A549 (cell line): Measurements from ENCODE around the gene PRR9. TPM values are rescaled to one million over a fixed set of nuclear protein-coding genes. Genes with fewer than 3 reads are reported as not detected.
"Not testable (repeated sequence)": the region's sequence is repeated elsewhere in the genome, so short reads cannot be mapped to it uniquely, and the experiment has no call there.

Experiments used
- ATAC-seq, 2 experiments: fragments of 200-7000 bp in 1 of 2; fragments of >200 bp in 1 of 2; cut with Nextera tagmentation in 1 of 2; cut with Tn5 transposase in 1 of 2; 3 replicates each; pipeline versions ENCODE4 v1.8.0 to v1.9.1; 2018 to 2020; ENCODE audit warnings: mild to moderate bottlenecking in 1 of 2, moderate library complexity in 1 of 2
- CTCF ChIA-PET: fragments of 300-600 bp; sonication (Branson Sonifier 250); formaldehyde crosslinking; extraction: SDS; loops from one replicate; lab custom pipeline; 2021; ENCODE audit warnings: antibody characterized with exemption, inconsistent platforms; lab: Yijun Ruan, JAX
- POLR2A ChIA-PET: fragments of 350-600 bp; formaldehyde crosslinking; extraction: SDS; loops from one replicate; lab custom pipeline; 2021; ENCODE audit warnings: antibody characterized with exemption, inconsistent platforms; lab: Yijun Ruan, JAX
- DNase-seq, 2 experiments: peaks; one replicate each; pipeline versions ENCODE4 v3.0.0 to v3.0.0-alpha.2; 2011 to 2016; ENCODE audit warnings: low read depth in 1 of 2, low spot score in 1 of 2
- FAIRE-seq: peaks from 2 replicates; lab custom pipeline; 2011; peaks lifted over from hg19 to GRCh38; lab: Jason Lieb, UNC
- H3K27ac ChIP-seq, 2 experiments: fragments of >200 bp; sonication (Bioruptor Twin); formaldehyde crosslinking; 3 replicates each; pipeline ENCODE4 v1.5.1; 2016 to 2017
- H3K4me1 ChIP-seq: fragments of >200 bp; sonication (Bioruptor Twin); formaldehyde crosslinking; 3 replicates; pipeline ENCODE4 v1.6.1; 2016
- H3K4me2 ChIP-seq: fragments of >200 bp; sonication (Bioruptor Twin); formaldehyde crosslinking; 3 replicates; pipeline ENCODE4 v1.6.1; 2016
- H3K4me3 ChIP-seq: fragments of >200 bp; sonication (Bioruptor Twin); formaldehyde crosslinking; 3 replicates; pipeline ENCODE4 v1.5.1; 2016
- H3K9me3 ChIP-seq: fragments of >200 bp; sonication (Bioruptor Twin); formaldehyde crosslinking; 3 replicates; pipeline ENCODE4 v1.6.1; 2016
- BHLHE40 ChIP-seq: IDR thresholded peaks from 2 replicates; pipeline ENCODE4 v1.6.1; 2012; ENCODE audit warnings: low read depth, low read length, inconsistent platforms
- CEBPB ChIP-seq, 2 experiments: fragments of >200 bp in 1 of 2; sonication (Bioruptor Twin) in 1 of 2; formaldehyde crosslinking in 1 of 2; IDR thresholded peaks; 2 replicates each; pipeline ENCODE4 v1.6.1; 2012 to 2016
- EHF ChIP-seq: fragments of 250-450 bp; sonication (Bioruptor Pico); IDR thresholded peaks from 2 replicates; pipeline ENCODE4 v1.5.0; 2020; ENCODE audit warnings: mild to moderate bottlenecking
- FOSL2 ChIP-seq, 2 experiments: fragments of 450-650 bp in 1 of 2; fragments of >200 bp in 1 of 2; sonication (Bioruptor Twin) in 1 of 2; formaldehyde crosslinking; IDR thresholded peaks; 2 replicates each; pipeline versions ENCODE4 v1.5.0 to v1.6.1; 2016 to 2020; ENCODE audit warnings: mild to moderate bottlenecking in 1 of 2, moderate library complexity in 1 of 2
- FOXS1 ChIP-seq: fragments of 250-450 bp; sonication (Bioruptor Pico); IDR thresholded peaks from 2 replicates; pipeline ENCODE4 v1.5.0; 2020; ENCODE audit warnings: mild to moderate bottlenecking, moderate library complexity
- GATA3 ChIP-seq: IDR thresholded peaks from 2 replicates; pipeline ENCODE4 v1.6.1; 2012; ENCODE audit warnings: borderline replicate concordance
- HEYL ChIP-seq: fragments of 250-450 bp; sonication (Bioruptor Pico); IDR thresholded peaks from 2 replicates; pipeline ENCODE4 v1.8.0; 2021; ENCODE audit warnings: mild to moderate bottlenecking, moderate library complexity
- HMGXB4 ChIP-seq: fragments of 250-450 bp; sonication (Bioruptor Pico); IDR thresholded peaks from 2 replicates; pipeline ENCODE4 v1.5.0; 2021; ENCODE audit warnings: mild to moderate bottlenecking, moderate library complexity, borderline replicate concordance
- HOXA7 ChIP-seq: fragments of 250-450 bp; sonication (Bioruptor Pico); IDR thresholded peaks from 2 replicates; pipeline ENCODE4 v1.5.0; 2020; ENCODE audit warnings: mild to moderate bottlenecking, moderate library complexity
- HOXB5 ChIP-seq: fragments of 250-450 bp; sonication (Bioruptor Pico); IDR thresholded peaks from 2 replicates; pipeline ENCODE4 v1.5.0; 2020; ENCODE audit warnings: mild to moderate bottlenecking, moderate library complexity
- JUN ChIP-seq, 2 experiments: fragments of >200 bp; sonication (Bioruptor Twin); formaldehyde crosslinking; IDR thresholded peaks; 2 replicates in 1 of 2; 3 replicates in 1 of 2; pipeline ENCODE4 v1.6.1; 2016 to 2017
- JUNB ChIP-seq: fragments of >200 bp; sonication (Bioruptor Twin); formaldehyde crosslinking; IDR thresholded peaks from 2 replicates; pipeline ENCODE4 v1.6.1; 2016
- KDM1A ChIP-seq: fragments of 200-600 bp; sonication (generic); IDR thresholded peaks from 2 replicates; pipeline ENCODE4 v1.6.1; 2016; ENCODE audit warnings: low read depth, mild to moderate bottlenecking
- MAFK ChIP-seq: fragments of 450-650 bp; IDR thresholded peaks from 2 replicates; pipeline ENCODE4 v1.6.1; 2014; ENCODE audit not compliant: partially characterized antibody
- MYC ChIP-seq: IDR thresholded peaks from 2 replicates; pipeline ENCODE4 v1.6.1; 2012; ENCODE audit warnings: mild to moderate bottlenecking, inconsistent platforms, low read length, improper control_type of control experiment, borderline replicate concordance
- NR3C1 ChIP-seq: fragments of >200 bp; sonication (Bioruptor Twin); formaldehyde crosslinking; IDR thresholded peaks from 3 replicates; pipeline ENCODE4 v1.6.1; 2017
- PBX3 ChIP-seq: IDR thresholded peaks from 2 replicates; pipeline ENCODE4 v1.6.1; 2012
- POLR2AphosphoS2 ChIP-seq: conservative IDR thresholded peaks from 2 replicates; pipeline ENCODE4 v1.6.1; 2012; ENCODE audit warnings: low read length, improper control_type of control experiment, inconsistent platforms
- RAD21 ChIP-seq, 2 experiments: fragments of >200 bp in 1 of 2; sonication (Bioruptor Twin) in 1 of 2; formaldehyde crosslinking in 1 of 2; IDR thresholded peaks in 1 of 2; conservative IDR thresholded peaks in 1 of 2; 2 replicates in 1 of 2; 3 replicates in 1 of 2; pipeline ENCODE4 v1.6.1; 2012 to 2018; ENCODE audit warnings: inconsistent platforms in 1 of 2
- RFX5 ChIP-seq: fragments of 450-650 bp; IDR thresholded peaks from 2 replicates; pipeline ENCODE4 v1.7.1; 2014; ENCODE audit warnings: antibody characterized with exemption, mild to moderate bottlenecking, moderate library complexity
- SMC3 ChIP-seq: fragments of >200 bp; sonication (Bioruptor Twin); formaldehyde crosslinking; IDR thresholded peaks from 3 replicates; pipeline ENCODE4 v1.6.1; 2018; ENCODE audit warnings: inconsistent platforms
- SREBF2 ChIP-seq: fragments of 450-650 bp; IDR thresholded peaks from 2 replicates; pipeline ENCODE4 v1.6.1; 2014; ENCODE audit warnings: mild to moderate bottlenecking, moderate library complexity
- ZFP36 ChIP-seq: fragments of 450-650 bp; IDR thresholded peaks from 2 replicates; pipeline ENCODE4 v1.6.1; 2014; ENCODE audit warnings: borderline replicate concordance; ENCODE audit not compliant: partially characterized antibody
- ZNF302 ChIP-seq: fragments of 250-450 bp; sonication (Bioruptor Pico); IDR thresholded peaks from 2 replicates; pipeline ENCODE4 v1.9.0; 2021; ENCODE audit warnings: inconsistent platforms, mild to moderate bottlenecking, moderate library complexity
- WGBS: methylation state at CpG from one replicate; pipeline ENCODE4 v1.1.6; 2017; ENCODE audit errors: missing lambda C conversion rate; 5-methylcytosine and 5-hydroxymethylcytosine counted together
- polyA plus RNA-seq, 4 experiments: library from polyadenylated mRNA; depleted of rRNA in 3 of 4; stranded (reverse); fragments of >200 nt; fragmentation: RNase III in 1 of 4; extraction: RNeasy Plus Mini Kit Qiagen cat#74134 plus additional on column Dnase treatment in 1 of 4; gene quantifications; 2 replicates in 3 of 4; 3 replicates in 1 of 4; pipeline ENCODE4 v1.2.3, GENCODE V29; 2011 to 2017
- TF ChIP-seq, protein P1 (sequence below): IDR thresholded peaks from 2 replicates; pipeline ENCODE4 v1.6.1; 2012; ENCODE audit warnings: low read depth, borderline replicate concordance

Gene PRR9
- polyA plus RNA-seq, 2 of the 4 experiments (the other 2 are of a cell fraction), result not detected

GRCh38 chr1:153227810-153228209, 10.4 kb downstream of the PRR9 start (continued):
- TF ChIP-seq PBX3, result no peak
- TF ChIP-seq HEYL, result no peak
- TF ChIP-seq RAD21 (conservative IDR thresholded peaks at IDR 0.05 in 1 of 2, IDR thresholded peaks at IDR 0.05 in 1 of 2), result no peak
- no peak for TF ChIP-seq NR3C1
- no peak for TF ChIP-seq SMC3
- TF ChIP-seq MAFK, result no peak
- TF ChIP-seq FOSL2 (IDR thresholded peaks at IDR 0.05), result no peak
- TF ChIP-seq FOSL2 (CRISPR knock-in tag; IDR thresholded peaks at IDR 0.05), result no peak
- TF ChIP-seq KDM1A, result no peak

DNA sequence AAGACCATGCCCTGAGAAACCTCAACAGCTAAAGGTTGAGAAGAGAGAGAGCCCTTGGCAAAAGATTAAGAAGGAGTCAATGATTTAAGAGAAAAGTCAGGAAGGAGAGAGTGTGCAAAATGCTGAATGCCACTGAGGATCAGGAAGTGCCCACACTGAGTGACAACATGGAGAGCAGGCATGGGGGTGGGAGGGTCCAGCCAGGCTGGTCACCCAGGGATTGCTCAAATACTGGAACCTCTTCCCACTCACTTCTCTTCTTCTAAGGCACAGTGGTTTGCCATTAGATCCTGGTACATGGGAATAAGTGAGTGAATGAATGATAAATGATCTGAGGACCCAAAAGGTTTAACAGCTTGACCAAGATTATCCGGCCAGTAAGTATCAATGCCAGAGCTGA, 11.1 kb downstream of the PRR9 start:
- H3K27ac ChIP-seq, result no peak overlapping the region
- FAIRE-seq (no peak), DNase-seq (no peak), ATAC-seq (no peak)
- H3K4me2 ChIP-seq, result no peak overlapping the region
- POLR2A ChIA-PET, result no interaction called here
- H3K4me1 ChIP-seq, result no peaks in the 10 kb centered on the region
- CTCF ChIA-PET, result interaction anchor here (0.8 to 3.1 kb wide), 6 partner anchors 10 to 575 kb away, joined by 3 to 15 read pairs (median 3); no protein-coding TSS in a partner anchor
- WGBS, result 23% methylated on average over 1 of the region's 1 CpG
- no peaks in the 10 kb centered on the region for H3K9me3 ChIP-seq
- H3K4me3 ChIP-seq, result no peak overlapping the region
- no peak for TF ChIP-seq HEYL
- TF ChIP-seq FOXS1, result no peak
- TF ChIP-seq, protein P1, sequence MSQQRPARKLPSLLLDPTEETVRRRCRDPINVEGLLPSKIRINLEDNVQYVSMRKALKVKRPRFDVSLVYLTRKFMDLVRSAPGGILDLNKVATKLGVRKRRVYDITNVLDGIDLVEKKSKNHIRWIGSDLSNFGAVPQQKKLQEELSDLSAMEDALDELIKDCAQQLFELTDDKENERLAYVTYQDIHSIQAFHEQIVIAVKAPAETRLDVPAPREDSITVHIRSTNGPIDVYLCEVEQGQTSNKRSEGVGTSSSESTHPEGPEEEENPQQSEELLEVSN, result no peak
- TF ChIP-seq HMGXB4 (CRISPR knock-in tag), result no peak
- no peak for TF ChIP-seq BHLHE40
- TF ChIP-seq SREBF2, result no peak
- TF ChIP-seq ZNF302, result no peak
- no peak for TF ChIP-seq JUN (IDR thresholded peaks at IDR 0.05)

DNA sequence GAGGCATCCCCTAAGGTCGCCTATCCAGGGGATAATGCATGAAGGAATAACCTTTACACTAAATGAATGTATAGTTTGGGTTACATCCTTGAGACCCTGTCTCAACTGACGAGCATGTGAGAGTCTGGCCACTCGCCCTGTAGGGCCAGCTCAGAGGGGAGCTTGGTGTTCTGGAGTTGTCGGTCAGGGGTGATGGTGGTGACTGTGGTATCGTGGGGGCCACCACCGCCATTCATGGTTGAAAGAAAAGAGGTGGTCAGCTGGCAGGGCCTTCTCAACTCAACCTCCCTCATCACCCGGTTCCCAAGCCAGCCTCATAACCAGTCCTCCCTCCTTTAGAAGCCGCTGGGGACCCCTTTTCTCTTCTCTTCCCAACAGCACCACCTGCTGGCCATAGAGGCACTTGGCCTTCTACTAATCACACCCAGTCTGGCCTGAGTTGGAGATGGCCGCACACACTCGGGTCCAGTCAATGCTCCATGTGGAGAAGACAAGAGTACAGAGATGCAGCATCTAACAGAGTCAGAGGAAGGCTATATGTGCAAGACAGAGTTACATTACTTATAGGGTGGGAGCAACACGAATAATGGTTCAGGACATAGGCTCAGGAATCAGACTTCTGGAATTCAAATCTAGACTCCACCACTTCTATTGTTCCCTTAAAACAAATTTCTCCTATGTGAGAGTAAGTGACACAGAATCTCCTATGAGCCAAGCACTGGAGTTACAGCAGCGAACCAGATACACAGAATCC, 11.9 kb downstream of the PRR9 start:
- FAIRE-seq, result peak; percentile 88
- 17% methylated on average over 12 of the region's 12 CpGs for WGBS
- H3K4me1 ChIP-seq, H3K27ac ChIP-seq, POLR2A ChIA-PET, H3K9me3 ChIP-seq, H3K4me2 ChIP-seq, H3K4me3 ChIP-seq: not testable (repeated sequence)
- CTCF ChIA-PET, result interaction anchor here (0.8 to 3.1 kb wide), 7 partner anchors 9 to 576 kb away, joined by 3 to 15 read pairs (median 3); no protein-coding TSS in a partner anchor
- peak in 1 of 2 experiments; percentile 6 for DNase-seq
- ATAC-seq, result peak; percentile 79 to 92
- 0 out of 3 replicates have a peak, but pooled peaks have one; percentile 6 for TF ChIP-seq SMC3
- peak in 1 of 2 experiments; percentile 28; a peak in 1 of 5 replicates for TF ChIP-seq RAD21 (conservative IDR thresholded peaks at IDR 0.05 in 1 of 2, IDR thresholded peaks at IDR 0.05 in 1 of 2)

GRCh38 chr1:153231363-153231762, 14.0 kb downstream of the PRR9 start:
- no peak overlapping the region for H3K27ac ChIP-seq
- H3K9me3 ChIP-seq, result no peaks in the 10 kb centered on the region
- H3K4me1 ChIP-seq, result no peaks in the 10 kb centered on the region
- no peak overlapping the region for H3K4me3 ChIP-seq
- ChIA-PET CTCF (interaction anchor here (1.3 to 1.6 kb wide), 3 partner anchors 18 to 22 kb away, joined by 3 to 5 read pairs (median 3); no protein-coding TSS in a partner anchor), POLR2A (no interaction called here)
- 12% methylated on average over 4 of the region's 4 CpGs for WGBS
- H3K4me2 ChIP-seq, result no peak overlapping the region
- no peak for FAIRE-seq
- no peak for DNase-seq
- ATAC-seq, result no peak
- no peak for TF ChIP-seq CEBPB (IDR thresholded peaks at IDR 0.05)
- no peak for TF ChIP-seq JUNB
- TF ChIP-seq POLR2AphosphoS2, result no peak
- no peak for TF ChIP-seq MYC
- no peak for TF ChIP-seq FOXS1
- no peak for TF ChIP-seq SMC3
- TF ChIP-seq HOXA7, result no peak
- no peak for TF ChIP-seq RFX5
- TF ChIP-seq EHF (CRISPR knock-in tag), result no peak
- TF ChIP-seq ZFP36, result no peak
- TF ChIP-seq HOXB5, result no peak
- TF ChIP-seq GATA3, result no peak
- no peak for TF ChIP-seq FOSL2 (IDR thresholded peaks at IDR 0.05)
- TF ChIP-seq FOSL2 (CRISPR knock-in tag; IDR thresholded peaks at IDR 0.05), result no peak
